IPS DF 6.9 (cell line): ENCODE results near the gene CCDC195.

ENCODE experiments used
- DNase-seq: peaks from one replicate; pipeline ENCODE4 v3.0.0-alpha.2; 2013; ENCODE audit warnings: low read depth, low spot score
- H3K27ac ChIP-seq: one replicate; pipeline ENCODE4 v1.5.1; 2013; ENCODE audit warnings: low read length, control low read depth
- H3K27me3 ChIP-seq: 2 replicates; pipeline ENCODE4 v1.6.1; 2013; ENCODE audit warnings: mild to moderate bottlenecking, low read length; ENCODE audit not compliant: control insufficient read depth, insufficient read depth
- H3K36me3 ChIP-seq: 2 replicates; pipeline ENCODE4 v1.6.1; 2013; ENCODE audit warnings: low read length; ENCODE audit not compliant: control insufficient read depth, insufficient read depth
- H3K4me1 ChIP-seq: 2 replicates; pipeline ENCODE4 v1.6.1; 2013; ENCODE audit warnings: low read length; ENCODE audit not compliant: control insufficient read depth, insufficient read depth
- H3K4me3 ChIP-seq: 2 replicates; pipeline ENCODE4 v1.5.1; 2013; ENCODE audit warnings: mild to moderate bottlenecking, low read length
- H3K9me3 ChIP-seq: 2 replicates; pipeline ENCODE4 v1.6.1; 2013; ENCODE audit warnings: low read length, inconsistent platforms; ENCODE audit not compliant: control insufficient read depth, insufficient read depth
- WGBS: extraction: QIAGEN DNeasy Blood & Tissue Kit; methylation state at CpG from one replicate; pipeline ENCODE4 v1.1.7; 2013; ENCODE audit warnings: mixed read lengths, missing lambda C conversion rate; ENCODE audit not compliant: insufficient read length, insufficient coverage; 5-methylcytosine and 5-hydroxymethylcytosine counted together

Gene CCDC195

GRCh38 chr2:224716201-224716600, at the start of gene CCDC195:
Gene CCDC195, minus strand, starts transcription at chr2:224716365. Its CDS starts 0 bp downstream, at chr2:224716365.
- WGBS: no CpG with 5 or more reads among the region's 5 CpGs
- DNase-seq: no peak
- Histone ChIP-seq H3K4me1 (no peaks in the 10 kb centered on the region), H3K27me3 (no peaks in the 10 kb centered on the region), H3K27ac (no peak within 1 kb of the TSS), H3K36me3 (no peaks in the 10 kb centered on the region), H3K9me3 (no peaks in the 10 kb centered on the region), H3K4me3 (no peak within 1 kb of the TSS)

GRCh38 chr2:224764565-224765236, 48.5 kb upstream of the CCDC195 start:
- Histone ChIP-seq H3K9me3 (no peaks in the 10 kb centered on the region; the same call in 1 of the 2 replicates), H3K27ac (no peak overlapping the region), H3K4me1 (no peaks in the 10 kb centered on the region), H3K36me3 (no peaks in the 10 kb centered on the region), H3K27me3 (no peaks in the 10 kb centered on the region), H3K4me3 (no peak overlapping the region)
- no CpG with 5 or more reads among the region's 2 CpGs for WGBS
- no peak for DNase-seq

DNA sequence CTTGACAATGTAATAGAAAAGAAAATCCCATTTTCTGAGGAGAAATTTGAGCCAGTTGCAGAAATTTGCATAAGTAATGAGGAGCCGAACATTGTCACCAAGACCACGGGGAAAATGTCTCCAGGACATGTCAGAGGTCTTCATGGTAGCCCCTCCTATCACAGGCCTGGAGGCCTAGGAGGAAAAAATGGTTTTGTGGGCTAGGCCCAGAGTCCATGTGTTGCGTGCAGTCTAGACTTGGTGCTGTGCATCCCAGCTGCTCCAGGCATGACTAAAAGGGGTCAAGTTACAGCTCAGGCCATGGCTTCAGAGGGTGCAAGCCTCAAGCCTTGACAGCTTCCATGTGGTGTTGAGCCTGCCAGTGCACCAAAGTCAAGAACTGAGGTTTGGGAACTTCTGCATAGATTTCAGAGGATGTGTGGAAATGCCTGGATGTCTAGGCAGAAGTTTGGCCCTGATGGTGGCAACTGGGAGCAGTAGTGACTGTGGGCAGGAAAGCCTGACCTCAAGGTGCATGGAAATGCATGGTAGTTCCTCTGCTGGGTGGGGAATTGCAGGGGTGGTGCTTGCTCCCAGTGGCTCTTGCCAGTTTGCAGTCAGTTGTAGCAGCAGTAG, 41.9 kb upstream of the CCDC195 start:
- Histone ChIP-seq H3K36me3 (no peaks in the 10 kb centered on the region), H3K4me3 (no peak overlapping the region), H3K4me1 (no peaks in the 10 kb centered on the region), H3K27ac (no peak overlapping the region), H3K9me3 (no peaks in the 10 kb centered on the region; the same call in 1 of the 2 replicates), H3K27me3 (no peaks in the 10 kb centered on the region)
- no peak for DNase-seq
- no CpG with 5 or more reads among the region's 3 CpGs for WGBS

DNA sequence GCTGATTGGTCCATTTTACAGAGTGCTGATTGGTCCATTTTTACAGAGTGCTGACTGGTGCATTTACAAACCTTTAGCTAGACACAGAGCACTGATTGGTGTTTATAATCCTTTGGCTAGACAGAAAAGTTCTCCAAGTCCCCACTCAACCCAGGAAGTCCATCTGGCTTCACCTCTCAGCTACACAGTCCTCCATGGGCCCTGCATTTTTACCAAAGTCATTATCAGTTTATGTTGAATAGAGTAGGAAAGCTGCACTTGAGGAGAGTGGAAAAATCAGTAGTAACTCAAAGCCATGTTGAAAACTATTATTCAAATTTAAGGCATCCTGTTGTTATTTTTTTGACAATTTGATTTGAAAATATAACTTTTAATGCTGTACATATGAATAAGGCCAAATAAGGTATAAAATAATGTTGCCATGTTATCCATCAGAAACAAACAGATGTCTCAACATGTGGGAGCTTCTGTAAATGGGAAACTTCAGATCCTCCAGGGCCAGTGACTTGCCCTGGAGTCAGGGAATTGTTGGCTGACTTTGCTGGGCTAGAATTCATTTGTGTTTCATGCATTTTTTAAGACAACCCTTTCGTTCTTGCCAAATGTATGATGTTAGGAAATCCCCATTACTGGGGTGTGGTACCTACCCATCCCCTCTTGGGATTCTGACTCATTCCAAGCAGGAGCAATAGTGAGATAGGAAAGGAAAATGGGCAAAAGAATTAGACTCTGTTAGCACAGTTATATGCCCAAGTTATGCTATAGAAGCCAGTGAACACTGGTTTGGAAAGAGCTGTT, 37.8 kb upstream of the CCDC195 start:
- no CpG with 5 or more reads among the region's 1 CpG for WGBS
- DNase-seq: no peak
- Histone ChIP-seq H3K27ac (no peak overlapping the region), H3K36me3 (no peaks in the 10 kb centered on the region), H3K4me3 (no peak overlapping the region), H3K9me3 (no peaks in the 10 kb centered on the region; the same call in 1 of the 2 replicates), H3K27me3 (no peaks in the 10 kb centered on the region), H3K4me1 (no peaks in the 10 kb centered on the region)

- Histone ChIP-seq H3K27me3 (no peaks in the 10 kb centered on the region), H3K4me1 (no peaks in the 10 kb centered on the region), H3K9me3 (no peaks in the 10 kb centered on the region), H3K27ac (no peak overlapping the region), H3K36me3 (no peaks in the 10 kb centered on the region), H3K4me3 (no peak overlapping the region)
- DNase-seq: no peak
- no CpG with 5 or more reads among the region's 5 CpGs for WGBS
Measured at GRCh38 chr2:224751996-224752698, 36.0 kb upstream of the CCDC195 start.

- Histone ChIP-seq H3K4me1 (no peaks in the 10 kb centered on the region), H3K27ac (no peak overlapping the region), H3K4me3 (no peak overlapping the region), H3K27me3 (no peaks in the 10 kb centered on the region), H3K36me3 (no peaks in the 10 kb centered on the region), H3K9me3 (no peaks in the 10 kb centered on the region)
- no CpG with 5 or more reads among the region's 1 CpG for WGBS
- DNase-seq: no peak
Measured at GRCh38 chr2:224749136-224749535, 33.0 kb upstream of the CCDC195 start.

GRCh38 chr2:224747765-224748164, 31.6 kb upstream of the CCDC195 start:
- WGBS: no CpG with 5 or more reads among the region's 4 CpGs
- H3K27me3 ChIP-seq: no peaks in the 10 kb centered on the region
- H3K36me3 ChIP-seq: no peaks in the 10 kb centered on the region
- H3K27ac ChIP-seq: no peak overlapping the region
- H3K4me3 ChIP-seq: no peak overlapping the region
- no peaks in the 10 kb centered on the region for H3K9me3 ChIP-seq
- no peaks in the 10 kb centered on the region for H3K4me1 ChIP-seq
- no peak for DNase-seq

GRCh38 chr2:224736227-224736626, 20.1 kb upstream of the CCDC195 start:
- WGBS: no CpG with 5 or more reads among the region's 1 CpG
- DNase-seq: no peak
- H3K27me3 ChIP-seq: no peaks in the 10 kb centered on the region
- no peak overlapping the region for H3K4me3 ChIP-seq
- H3K4me1 ChIP-seq: no peaks in the 10 kb centered on the region
- H3K9me3 ChIP-seq: peaks cover 2% of the 10 kb centered on the region
- no peaks in the 10 kb centered on the region for H3K36me3 ChIP-seq
- no peak overlapping the region for H3K27ac ChIP-seq

GRCh38 chr2:224734949-224735348, 18.8 kb upstream of the CCDC195 start:
- peaks cover 2% of the 10 kb centered on the region for H3K9me3 ChIP-seq
- H3K27me3 ChIP-seq: no peaks in the 10 kb centered on the region
- H3K27ac ChIP-seq: no peak overlapping the region
- DNase-seq: no peak
- no peaks in the 10 kb centered on the region for H3K36me3 ChIP-seq
- H3K4me3 ChIP-seq: no peak overlapping the region
- H3K4me1 ChIP-seq: no peaks in the 10 kb centered on the region
- WGBS: no CpG with 5 or more reads among the region's 1 CpG

DNA sequence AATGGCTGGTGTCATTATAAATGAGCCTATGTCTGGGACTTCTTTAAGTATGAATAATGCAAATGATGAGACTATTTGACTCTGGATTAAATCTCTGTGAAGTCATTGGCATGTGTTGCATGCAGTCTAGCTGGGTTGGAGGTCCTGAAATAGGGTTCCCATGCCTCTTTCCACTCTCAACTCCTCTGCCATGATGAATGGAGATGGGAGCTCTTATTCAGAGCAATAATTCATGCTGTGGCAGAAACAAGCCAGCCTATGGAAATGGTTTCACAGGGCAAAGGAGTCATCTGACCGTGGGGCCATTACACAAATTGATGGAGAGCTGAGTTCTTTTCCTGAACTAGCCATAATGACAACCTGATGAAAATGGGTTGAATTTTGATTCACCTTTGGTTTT, 15.5 kb upstream of the CCDC195 start:
- H3K36me3 ChIP-seq: no peaks in the 10 kb centered on the region
- no peak overlapping the region for H3K27ac ChIP-seq
- no peak for DNase-seq
- peaks cover 2% of the 10 kb centered on the region for H3K9me3 ChIP-seq
- H3K27me3 ChIP-seq: no peaks in the 10 kb centered on the region
- H3K4me1 ChIP-seq: no peaks in the 10 kb centered on the region
- WGBS: no CpG with 5 or more reads among the region's 1 CpG
- no peak overlapping the region for H3K4me3 ChIP-seq
